GM18511 (cell line): Measurements from ENCODE around the gene SAMD7.

Experiments
- ATAC-seq: cut with Tn5 transposase; IDR thresholded peaks from one replicate; pipeline ENCODE4 v1.9.1; 2021; ENCODE audit warnings: mild to moderate bottlenecking, moderate library complexity; ENCODE audit not compliant: unreplicated experiment

Gene SAMD7, protein sequence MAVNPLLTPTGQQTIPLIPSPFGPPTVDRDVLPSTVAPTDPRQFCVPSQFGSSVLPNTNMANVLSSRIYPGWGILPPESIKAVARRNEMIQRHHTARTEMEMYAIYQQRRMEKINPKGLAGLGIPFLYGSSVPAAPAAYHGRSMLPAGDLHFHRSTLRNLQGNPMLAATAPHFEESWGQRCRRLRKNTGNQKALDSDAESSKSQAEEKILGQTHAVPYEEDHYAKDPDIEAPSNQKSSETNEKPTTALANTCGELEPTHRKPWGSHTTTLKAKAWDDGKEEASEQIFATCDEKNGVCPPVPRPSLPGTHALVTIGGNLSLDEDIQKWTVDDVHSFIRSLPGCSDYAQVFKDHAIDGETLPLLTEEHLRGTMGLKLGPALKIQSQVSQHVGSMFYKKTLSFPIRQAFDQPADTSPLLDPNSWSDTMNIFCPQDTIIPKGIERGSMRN

GRCh38 chr3:169911272-169911671 lies at the start of gene SAMD7:
TSS of gene SAMD7 (plus strand) at chr3:169911572. CDS start at chr3:169919499, 7,927 bp downstream.
- ATAC-seq: no peak

- no peak for ATAC-seq
Observed at GRCh38 chr3:169861871-169862270, 49.5 kb upstream of the SAMD7 start.

DNA sequence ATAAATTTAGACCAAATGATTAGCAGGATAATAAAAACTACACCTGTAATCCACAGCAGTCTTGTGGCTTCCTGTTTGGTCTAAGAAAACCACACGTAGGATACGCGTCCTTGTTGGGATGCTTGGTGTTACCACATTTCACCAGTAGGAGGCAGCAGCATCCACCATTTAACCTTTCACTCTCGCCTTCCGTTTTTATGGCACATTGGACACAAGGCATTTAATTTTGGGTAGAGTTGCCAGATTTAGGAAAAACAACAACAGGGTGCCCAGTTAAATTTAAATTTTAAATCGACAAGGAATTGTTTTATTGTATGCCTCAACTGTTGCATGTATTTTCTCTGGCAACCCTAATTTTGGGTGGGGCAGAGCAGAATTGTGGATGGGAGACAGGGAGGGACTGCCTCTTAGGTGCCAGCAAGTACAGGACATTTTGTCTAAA lies 47.9 kb upstream of the SAMD7 start:
- ATAC-seq: peak; percentile 77

- no peak for ATAC-seq
Observed at GRCh38 chr3:169864270-169864669, 47.1 kb upstream of the SAMD7 start.

- peak; percentile 57 for ATAC-seq
Observed at GRCh38 chr3:169865176-169865767, 46.1 kb upstream of the SAMD7 start.

GRCh38 chr3:169867584-169868210 lies 43.7 kb upstream of the SAMD7 start:
- ATAC-seq: no peak

DNA sequence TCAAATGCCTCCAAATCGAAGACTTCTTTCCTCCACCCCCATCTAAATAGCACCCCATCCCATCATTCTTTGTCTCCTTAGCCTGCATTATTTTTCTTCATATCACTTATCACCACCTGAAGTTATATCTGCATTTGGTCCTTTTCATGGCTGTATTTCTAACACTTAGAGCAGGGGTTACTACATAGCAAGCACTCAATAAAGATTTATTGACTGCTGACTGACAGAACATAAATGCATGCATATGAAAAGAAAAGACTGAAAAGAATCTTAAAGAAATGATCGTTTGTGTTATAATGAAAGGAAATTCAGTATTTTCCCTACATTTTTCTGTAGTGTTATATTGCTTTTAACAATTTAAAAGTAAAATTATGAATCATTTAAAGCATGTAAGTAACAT lies 43.0 kb upstream of the SAMD7 start:
- no peak for ATAC-seq

DNA sequence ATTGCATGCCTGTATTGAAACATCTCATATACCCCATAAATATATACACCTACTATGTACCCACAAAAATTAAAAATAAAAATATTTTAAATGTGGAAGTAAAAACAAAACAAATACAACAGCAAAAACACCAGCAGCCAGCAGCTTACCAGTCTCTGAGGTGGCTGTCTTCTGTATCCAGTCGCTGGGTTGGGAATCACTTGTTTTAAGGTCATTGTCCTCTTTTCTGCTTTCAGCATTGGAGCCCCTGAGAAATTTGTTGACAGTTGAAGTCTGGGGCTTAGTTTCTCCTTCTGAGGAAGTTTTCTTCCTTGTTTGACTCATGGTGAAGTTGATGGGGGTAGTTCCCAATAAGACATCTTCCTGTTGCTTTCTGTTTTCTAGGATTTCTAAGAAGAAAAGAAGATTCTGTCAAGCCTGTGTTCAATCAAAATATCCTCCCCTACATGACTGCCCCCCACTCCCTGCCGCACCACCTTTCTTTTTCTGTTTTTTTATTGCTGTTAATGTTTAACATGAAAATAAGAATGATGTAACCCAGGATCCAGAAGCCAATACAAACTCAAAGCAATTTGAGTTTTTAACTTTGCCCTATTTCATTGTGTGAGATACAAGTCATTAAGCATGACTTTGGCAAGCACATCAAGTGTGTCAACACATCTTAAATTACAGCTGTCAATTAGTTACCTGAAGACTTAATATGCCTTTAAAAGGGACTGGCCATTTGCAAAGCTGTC lies 41.7 kb upstream of the SAMD7 start, which contains the start of gene LRRC31:
Gene LRRC31 (minus strand): TSS at position 452 of the 737 bp plus-strand sequence. CDS start 128 bp downstream, at position 324.
- no peak for ATAC-seq

DNA sequence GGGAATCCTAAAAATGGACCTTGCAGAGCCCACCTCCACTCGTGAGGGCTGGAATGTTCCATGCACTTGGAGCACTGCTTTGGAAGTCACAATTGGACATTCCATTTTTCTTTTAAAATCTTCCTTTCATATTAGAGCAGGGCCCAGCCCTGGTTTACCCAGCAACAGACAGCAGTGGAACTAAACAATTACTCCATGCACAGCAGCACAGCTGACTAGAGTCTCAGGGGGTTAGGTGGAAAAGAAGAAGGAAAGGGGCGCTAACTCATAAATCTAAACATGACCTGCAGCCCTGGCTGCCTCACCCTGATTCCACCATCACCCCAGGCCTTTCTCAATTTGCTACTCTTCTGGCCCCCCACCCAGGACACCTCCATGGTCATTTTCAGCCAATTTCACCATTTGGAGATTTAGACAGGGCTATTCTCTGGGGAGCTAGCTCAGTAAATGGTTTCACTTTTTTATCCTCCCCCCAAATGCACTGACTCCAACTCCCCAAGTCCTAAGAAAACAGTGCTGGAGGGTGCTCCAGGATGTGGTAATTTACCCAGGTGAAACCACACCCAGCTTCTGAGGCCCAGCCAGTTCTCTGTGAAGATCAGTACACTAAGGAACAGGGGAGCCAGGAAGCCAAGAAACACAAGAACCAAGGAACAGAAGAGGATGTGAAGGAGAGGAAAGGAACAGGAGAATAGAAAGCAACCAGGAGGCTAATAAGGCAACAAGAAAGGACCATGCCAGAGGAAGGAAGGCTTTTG lies 40.1 kb upstream of the SAMD7 start:
- no peak for ATAC-seq

DNA sequence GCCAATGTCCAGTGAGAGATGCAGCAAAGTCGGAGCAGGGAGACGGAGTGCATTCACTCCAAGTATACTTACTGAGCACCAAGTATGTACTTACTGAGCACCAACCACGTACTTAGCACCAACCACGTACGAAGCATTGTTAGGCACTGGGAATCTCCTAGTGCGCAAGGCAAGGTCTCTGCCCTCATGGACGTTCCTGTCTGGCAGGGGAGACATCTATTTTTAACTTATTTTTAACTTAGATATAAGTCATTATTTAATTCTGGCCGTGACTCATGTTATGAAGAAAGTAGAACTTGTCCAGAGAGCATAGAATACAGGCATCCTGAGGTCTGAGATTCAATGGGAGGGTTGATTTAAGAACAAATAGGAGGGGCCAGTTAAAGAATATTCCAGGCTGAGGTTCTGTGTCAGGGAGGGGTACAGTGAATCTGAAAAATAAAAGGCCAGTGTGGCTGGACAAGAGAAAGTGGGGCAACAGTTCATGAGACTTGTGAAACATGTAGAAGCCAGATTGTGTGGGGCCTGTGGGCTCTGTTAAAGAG lies 32.3 kb upstream of the SAMD7 start:
- no peak for ATAC-seq

GRCh38 chr3:169879845-169880575 lies 31.4 kb upstream of the SAMD7 start:
- ATAC-seq: no peak

DNA sequence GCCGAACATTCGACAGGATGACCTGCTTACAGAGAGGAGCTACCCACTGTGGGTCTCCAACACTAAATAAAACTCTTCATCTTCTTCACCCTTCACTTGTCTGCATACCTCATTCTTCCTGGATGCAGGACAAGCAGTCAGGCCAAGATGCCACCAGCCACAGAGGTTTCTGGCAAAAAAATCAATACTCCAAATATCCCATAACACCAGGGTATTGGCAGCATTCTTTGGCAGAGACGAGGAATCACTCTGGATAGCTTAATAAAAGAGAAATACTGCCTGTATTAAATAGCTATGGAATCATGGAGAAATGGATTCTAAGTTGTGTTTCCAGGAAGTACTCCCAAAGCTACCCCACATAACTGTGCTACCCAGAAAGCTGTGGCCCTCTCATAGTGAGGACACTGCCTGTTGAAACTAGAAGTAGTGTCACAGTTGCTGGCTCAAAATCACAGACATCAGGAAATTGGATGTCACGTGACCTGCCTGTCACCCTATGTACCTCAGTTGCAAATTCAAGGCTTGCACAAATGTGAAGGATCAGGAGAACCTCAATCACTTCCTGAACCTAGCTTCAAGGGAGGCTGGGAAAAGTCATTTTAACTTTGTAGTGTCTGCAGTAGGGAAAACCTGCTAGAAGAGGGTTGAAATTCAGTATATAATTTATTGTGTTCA lies 30.7 kb upstream of the SAMD7 start:
- ATAC-seq: no peak

DNA sequence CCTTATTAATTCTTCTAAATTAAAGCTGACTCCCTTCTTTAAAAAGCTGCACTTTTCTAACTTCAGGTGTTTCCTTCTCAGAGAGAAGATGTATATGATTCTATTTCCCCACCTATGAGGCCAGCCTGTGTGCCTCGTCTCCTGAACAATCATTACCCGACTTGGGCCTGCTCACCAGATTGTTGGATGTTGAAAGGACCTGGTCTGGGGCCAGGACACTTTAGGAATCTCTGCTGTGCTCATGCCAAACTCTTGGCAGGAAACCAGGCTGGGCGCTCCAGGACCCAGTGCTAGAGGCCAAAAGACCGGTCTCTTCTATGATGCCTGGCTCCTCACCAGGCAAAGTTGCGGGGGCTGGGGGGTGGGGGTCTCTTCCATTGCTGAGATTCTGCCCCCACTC lies 24.7 kb upstream of the SAMD7 start:
- no peak for ATAC-seq

- no peak for ATAC-seq
Observed at GRCh38 chr3:169891886-169892285, 19.5 kb upstream of the SAMD7 start.

DNA sequence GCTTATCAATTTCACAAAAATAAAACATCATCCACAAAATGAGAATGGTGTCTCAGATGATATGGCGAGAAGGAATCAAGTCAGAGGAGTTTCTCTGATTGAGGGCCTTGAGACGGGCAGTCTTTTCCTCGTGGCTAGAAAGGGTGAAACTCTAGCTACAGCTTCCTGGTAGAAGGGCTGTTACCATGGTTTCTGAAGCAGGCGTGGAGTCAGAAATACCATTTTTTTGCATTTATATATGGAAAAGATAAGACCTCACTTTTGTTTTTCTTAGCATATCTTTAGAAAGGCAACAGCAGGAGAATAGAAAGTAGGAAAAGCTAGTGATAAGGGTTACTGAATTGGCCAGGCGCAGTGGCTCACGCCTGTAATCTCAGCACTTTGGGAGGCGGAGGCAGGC lies 17.3 kb upstream of the SAMD7 start:
- no peak for ATAC-seq

DNA sequence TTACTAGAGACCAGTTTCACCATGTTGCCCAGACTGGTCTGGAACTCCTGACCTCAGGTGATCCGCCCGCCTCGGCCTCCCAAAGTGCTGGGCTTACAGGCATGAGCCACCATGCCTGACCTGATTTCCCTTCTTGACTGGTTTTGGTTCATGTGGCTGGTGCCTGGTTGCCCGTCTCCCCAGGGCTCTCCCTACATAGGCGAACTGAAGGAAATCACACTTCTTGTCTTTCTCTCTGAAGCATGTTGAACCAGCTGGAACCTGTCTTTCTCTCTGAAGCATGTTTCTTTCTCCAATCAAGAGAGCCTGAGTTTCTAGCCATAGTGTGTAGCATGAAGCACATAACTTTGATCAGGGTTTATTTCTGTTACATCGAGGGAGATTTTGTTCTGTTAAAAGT lies 16.3 kb upstream of the SAMD7 start:
- ATAC-seq: no peak

- no peak for ATAC-seq
Observed at GRCh38 chr3:169897284-169897683, 14.1 kb upstream of the SAMD7 start.

DNA sequence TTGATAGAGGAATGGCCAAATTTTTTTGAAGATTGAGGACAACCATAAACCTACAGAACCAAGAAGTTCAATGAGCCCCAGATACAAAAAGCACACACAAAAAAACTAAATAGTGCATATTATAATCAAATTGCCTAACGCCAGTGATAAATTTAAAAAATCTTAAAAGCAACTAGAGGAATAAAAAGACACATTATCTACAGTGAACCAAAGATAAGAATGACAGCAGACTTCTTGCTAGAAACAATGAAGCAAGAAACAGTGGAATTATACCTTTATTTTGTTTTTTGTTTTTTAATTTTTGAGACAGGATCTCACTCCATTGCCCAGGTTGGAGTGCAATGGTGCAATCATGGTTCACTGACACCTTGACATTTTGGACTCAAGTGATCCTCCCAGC lies 9.9 kb upstream of the SAMD7 start:
- no peak for ATAC-seq

- ATAC-seq: no peak
Observed at GRCh38 chr3:169905404-169905803, 6.0 kb upstream of the SAMD7 start.
